Hindlimb muscle (tissue), 1 donor: ENCODE data around the gene PGM2L1. TPM values are rescaled to one million over a fixed set of nuclear protein-coding genes. Genes with fewer than 3 reads are reported as not detected.
A peak's percentile ranks its signal among the peaks of the same experiment; 100 is the strongest.
"Not testable (repeated sequence)": the region's sequence is repeated elsewhere in the genome, so short reads cannot be mapped to it uniquely, and the experiment has no call there.

Experiments used
- DNase-seq: peaks from one replicate; pipeline ENCODE4 v3.0.0-alpha.2; 2013
- polyA plus RNA-seq: library from polyadenylated mRNA; unstranded; fragments of 120-200 nt; gene quantifications from one replicate; pipeline ENCODE4 v1.2.1, GENCODE V29; 2013; ENCODE audit not compliant: insufficient read length

The PGM2L1 gene
- polyA plus RNA-seq = 4.6 TPM

DNA sequence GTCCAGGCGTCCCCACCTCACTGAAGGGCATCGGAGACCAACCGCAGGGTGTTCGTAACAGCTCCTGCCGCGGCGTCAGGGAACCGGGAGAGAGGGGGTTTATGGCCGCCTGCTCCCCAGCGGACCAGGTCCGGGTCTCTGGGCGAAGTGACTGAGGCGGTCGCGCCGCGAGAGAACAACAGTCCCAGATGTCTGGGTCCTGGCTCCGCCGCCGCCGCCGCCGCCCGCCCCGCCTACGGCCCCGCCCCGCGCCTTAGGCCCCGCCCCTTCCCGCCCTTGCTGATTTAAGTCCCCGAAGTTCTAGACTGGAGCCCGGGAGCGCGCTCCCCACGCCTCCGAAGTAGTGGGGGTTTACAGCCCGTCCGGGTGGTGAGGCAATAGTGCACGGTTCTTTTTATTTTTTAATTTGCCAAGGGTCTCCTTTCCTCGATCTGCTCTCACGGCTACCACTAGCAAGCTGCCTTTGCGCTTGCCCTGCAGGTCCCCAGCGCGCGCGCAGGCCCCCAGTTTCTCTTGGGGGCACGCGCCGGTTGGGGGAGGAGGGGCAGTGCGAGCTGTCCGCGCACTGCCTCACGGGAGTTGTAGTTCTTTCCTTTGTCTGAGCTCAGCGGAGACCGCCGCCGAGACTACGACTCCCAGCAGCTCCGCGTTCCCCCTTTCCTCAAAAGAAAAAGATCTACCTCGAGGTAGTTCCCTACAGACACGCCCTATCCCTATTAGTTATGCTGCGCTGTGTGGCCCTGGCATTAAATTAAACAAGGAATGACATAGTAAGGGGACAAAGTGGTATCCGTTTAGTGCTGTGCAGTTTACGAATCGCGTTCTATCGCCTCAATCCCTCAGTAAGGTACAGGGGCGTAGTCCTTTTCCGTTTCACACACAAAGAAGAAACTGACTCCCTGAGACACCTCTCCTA, at the start of gene PGM2L1:
PGM2L1 (minus strand) TSS at position 190 of the 916 bp plus-strand sequence. CDS start 272 bp downstream, outside the sequence.
- peak; percentile 96 for DNase-seq

DNA sequence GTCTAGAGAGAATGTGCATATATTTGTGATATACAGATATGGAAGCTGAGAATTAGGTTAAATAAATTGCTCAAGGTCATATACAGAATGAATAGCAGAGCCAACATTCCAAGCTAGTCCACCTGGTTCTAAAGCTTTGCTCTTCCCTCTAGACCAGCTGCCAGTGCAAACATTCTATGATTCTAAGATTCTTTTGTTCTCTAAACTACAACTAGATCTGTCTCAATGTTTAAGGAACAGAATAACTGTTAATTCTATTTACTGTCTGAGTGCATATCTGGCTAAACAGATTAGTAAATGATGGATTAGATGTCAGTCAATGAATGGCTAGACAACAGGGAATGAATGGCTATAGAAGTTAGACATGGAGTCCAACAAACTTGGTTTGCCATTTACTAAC, 49.5 kb upstream of the PGM2L1 start:
- DNase-seq = no peak

- DNase-seq = peak; percentile 49
Measured at GRCh38 chr11:74446532-74446938, 48.3 kb upstream of the PGM2L1 start.

DNA sequence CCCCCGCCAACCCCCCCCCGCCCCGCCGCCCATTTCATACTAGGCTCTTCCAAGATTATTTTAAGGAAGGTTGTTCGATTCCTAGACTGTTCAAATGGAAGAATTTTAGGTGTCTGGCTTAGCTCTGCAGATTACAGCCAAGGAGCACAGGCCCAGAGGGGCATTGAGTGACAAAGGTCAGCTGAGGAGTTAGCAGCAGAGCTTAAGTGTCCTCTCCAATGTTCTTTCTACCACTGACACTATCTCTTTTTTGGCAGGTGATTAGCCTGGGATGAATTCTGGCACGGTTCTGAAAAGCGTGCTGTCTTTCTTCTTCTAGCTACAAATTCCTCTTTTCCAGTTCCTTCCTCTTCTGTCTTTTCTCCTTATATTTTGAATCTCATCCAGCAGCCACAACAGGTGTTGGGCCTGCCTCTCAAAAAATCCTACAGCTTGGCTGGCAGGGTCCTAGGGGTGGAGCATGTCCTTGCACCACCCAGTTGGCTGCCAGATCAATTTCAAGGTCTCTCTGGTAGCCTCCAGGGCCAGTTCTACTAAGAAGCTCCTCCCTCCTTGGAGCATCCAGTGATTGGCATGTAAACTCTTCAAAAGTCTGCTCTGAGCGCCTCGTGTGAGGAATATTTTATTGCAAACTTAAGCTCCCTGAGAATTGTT, 46.1 kb upstream of the PGM2L1 start:
- no peak for DNase-seq

- DNase-seq = no peak
Measured at GRCh38 chr11:74443071-74443864, 45.0 kb upstream of the PGM2L1 start.

DNA sequence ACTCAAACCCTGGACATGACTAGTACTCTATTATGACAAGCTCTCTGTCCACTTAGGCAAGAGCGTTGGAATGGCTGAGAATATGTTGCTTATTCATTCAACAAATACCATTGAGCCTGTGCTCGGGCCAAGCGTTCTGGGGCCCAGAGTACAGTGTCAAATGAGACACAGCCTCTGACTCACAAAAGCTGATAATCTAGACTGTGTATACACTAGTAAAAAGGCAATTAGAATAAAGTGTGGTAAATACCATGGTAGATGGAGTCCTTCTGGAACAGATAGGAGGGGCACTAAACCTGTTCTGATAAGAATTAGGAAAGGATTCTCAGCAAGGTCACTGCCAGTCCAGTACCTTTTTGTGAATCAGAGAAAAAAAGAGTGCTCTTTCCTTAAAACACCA, 44.4 kb upstream of the PGM2L1 start:
- DNase-seq = no peak

- DNase-seq = no peak
Measured at GRCh38 chr11:74438681-74439080, 40.4 kb upstream of the PGM2L1 start.

DNA sequence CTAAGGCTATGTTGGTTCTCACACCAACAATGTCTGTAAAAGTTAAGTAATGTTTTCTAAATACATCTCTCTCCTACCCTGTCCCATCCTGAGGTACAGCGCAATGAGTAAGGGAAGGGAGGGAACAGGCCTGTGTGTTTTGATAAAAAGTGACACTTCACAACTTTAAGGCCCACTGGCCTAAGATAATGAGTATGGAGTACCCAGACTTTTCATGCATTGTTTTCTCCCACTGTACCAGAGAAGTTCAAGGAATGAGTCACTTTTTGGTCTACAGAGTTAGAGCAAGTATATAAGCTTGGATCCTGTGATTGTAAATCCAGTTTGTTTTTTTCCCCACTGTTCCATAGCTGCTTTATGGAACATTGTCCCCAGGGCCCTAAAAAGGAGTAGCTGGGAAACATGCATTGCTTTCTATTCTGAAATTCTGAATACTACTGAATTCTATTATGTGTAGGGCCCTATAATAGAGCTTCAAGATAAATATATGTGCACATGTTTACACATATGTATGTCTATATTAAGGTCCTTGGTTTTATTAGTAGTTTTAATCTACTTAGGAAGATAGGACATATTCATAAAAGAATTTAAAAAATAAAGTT, 39.3 kb upstream of the PGM2L1 start:
- no peak for DNase-seq

DNA sequence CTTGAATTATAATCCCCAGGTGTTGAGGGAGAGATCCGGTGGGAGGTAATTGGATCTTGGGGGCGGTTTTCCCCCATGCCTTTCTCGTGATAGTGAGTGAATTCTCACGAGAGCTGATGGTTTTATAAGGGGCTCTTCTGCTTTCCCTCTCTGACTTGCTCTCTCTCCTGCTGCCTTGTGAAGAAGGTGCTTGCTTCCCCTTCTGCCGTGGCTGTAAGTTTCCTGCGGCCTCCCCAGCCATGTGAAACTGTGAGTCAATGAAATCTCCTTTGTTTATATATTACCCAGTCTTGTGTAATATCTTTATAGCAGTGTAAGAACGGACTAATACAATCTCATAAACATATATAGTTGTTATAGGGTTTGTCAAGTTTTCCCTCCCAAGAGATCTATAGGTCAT, 36.3 kb upstream of the PGM2L1 start:
- no peak for DNase-seq

DNA sequence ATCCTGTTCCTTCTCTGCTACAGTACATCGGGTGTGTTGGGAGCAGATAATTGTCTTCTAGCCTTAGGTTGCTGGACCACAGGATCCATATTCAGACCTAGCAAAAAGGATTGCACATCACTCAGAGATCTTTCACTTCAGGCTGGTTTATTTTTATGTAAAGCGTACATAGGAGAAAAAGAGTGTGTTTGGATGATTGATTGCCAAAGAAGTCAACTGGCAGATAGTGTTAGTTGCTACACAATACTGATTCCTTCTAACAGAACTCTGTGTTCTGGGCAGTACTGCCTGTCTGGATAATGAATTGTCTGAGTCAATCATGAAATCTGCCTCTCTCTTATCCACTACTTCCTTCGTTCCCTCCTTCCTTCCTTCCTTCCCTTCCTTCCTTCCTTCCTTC, 31.0 kb upstream of the PGM2L1 start:
- no peak for DNase-seq

DNA sequence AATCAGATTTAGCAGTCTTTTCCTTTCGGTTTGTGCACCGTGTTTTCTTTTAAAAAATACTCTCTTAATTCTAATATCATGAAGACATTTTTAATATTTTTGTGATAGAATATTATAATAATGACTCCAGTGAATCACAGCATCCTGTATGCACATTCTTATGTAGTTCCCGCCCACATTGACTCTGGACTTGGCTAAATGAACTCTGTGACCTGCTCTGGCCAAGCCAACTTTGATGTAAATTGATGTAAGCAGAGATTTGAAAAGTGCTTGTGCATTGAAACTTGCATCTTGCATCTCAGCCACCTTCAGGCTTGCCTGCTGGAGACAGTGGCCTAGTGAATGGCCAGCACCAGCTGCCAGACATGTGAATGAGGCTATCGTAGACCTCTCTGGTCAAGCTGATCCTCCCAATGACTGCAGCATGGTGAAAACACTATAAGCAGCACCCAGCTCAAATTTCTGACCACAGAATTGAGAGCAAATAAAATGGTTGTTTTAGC, 29.2 kb upstream of the PGM2L1 start:
- no peak for DNase-seq

GRCh38 chr11:74425100-74425499, 26.9 kb upstream of the PGM2L1 start:
- no peak for DNase-seq

DNA sequence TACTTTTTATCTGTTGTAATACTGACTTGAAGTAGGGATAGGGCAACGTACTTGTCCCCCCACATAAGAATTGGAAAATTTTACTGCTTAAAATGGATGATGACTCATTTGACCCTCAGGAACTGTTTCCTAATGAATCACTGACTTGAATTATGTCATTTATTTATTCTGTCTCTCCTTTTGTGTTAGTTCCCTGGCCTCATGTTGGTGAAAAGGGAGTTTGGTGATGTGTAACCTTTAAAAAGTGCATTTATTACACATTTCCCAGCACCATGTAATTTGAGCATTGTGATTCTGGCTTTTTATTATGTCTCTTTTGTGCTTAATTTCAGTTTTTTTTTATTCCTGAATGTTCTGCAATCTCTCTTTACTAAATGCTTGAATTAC, 20.3 kb upstream of the PGM2L1 start:
- DNase-seq = no peak

DNA sequence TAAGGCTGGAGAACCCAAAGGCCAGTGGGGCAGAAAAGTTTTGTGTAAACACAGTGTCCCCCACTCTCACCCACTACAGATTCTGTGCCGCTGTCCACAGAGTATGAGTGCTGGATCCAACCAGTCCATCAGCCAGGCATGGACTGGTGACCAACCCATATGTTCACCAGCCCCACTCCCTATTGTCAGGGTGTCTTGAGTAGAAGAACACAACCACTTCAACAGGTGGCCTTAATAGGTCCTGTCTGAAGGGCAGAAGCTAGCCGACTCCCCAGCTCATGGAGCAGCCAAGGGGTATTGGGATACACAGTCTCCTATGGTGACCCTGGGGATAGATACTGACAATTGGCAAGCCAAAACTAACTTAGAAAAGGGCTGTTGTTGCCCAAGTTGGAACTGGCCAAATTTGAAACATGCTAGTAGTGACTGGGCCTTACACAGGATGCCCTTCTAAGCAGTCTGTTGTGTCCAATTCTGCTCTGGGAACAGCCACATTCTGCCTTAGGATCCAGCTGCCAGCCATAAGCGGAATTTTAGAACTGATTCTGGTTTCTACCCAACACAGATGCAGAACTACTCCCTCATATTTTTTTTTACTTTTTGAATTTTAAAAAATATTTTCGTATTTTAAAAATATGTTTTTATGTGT, 19.8 kb upstream of the PGM2L1 start:
- DNase-seq = no peak

- DNase-seq = no peak
Measured at GRCh38 chr11:74417379-74417804, 19.2 kb upstream of the PGM2L1 start.

DNA sequence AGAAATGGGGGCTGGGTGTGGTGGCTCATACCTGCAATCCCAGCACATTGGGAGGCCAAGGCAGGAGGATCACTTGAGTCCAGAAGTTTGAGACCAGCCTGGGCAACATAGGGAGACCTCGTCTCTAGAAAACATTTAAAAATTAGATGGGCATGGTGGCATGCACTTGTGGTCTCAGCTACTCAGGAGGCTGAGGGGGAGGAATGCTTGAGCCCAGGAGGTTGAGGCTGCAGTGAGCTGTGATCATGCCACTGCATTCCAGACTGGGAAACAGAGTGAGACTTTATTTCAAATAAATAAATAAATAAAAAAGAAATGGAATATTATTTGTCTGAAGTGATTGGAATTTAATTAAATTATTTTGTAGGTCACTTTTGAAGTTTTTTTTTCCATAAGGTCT, 18.7 kb upstream of the PGM2L1 start:
- DNase-seq = not testable (repeated sequence)

- no peak for DNase-seq
Measured at GRCh38 chr11:74412733-74413359, 14.6 kb upstream of the PGM2L1 start.

GRCh38 chr11:74412321-74412720, 14.1 kb upstream of the PGM2L1 start:
- DNase-seq = no peak

DNA sequence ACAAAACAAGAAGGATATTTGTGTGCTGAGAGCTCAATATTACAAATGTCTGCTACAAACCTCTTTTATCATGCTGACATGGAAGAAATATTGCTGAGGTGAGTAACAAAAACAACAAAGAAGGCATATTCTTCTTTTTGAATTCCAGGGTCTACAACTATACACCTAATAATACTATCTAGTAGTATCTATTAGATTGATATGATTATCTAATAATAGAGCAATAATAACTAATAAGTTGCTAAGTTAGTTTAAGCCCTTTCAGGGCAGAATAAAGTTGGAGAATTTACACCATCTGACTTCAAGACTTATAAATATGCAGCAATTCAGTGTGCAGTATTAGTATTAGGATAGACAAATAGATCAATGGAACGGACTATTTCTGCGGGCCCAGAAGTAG, 11.4 kb upstream of the PGM2L1 start:
- DNase-seq = no peak

- no peak for DNase-seq
Measured at GRCh38 chr11:74403607-74404321, 5.5 kb upstream of the PGM2L1 start.

DNA sequence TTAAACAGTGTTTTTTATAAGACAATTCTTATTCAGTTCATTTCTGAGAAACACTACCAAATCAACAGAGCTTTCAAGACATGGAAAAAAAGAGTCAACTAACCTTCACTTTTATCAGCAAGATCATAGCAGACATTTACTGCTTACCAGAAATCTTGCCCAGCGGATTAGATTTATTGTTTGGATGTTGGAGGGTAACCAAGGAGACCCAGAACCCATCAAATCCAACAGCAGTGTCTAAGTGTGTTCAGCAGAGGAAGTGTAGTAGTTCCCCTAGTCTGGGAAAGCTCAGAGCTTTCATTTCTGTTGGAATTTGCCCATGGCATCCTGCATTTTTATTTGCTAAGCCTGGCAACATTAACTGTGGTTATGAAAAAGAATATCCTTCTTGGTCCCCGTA, 2.4 kb upstream of the PGM2L1 start:
- DNase-seq = no peak
